Erythroblast (primary cell): ENCODE results near the gene SKIDA1.

Source experiments
- GATA1 ChIP-seq: IDR thresholded peaks from 2 replicates; pipeline ENCODE4 v1.6.1; 2011; ENCODE audit warnings: low read depth, mild to moderate bottlenecking, control low read depth, low read length, moderate library complexity
- POLR2A ChIP-seq: IDR thresholded peaks from 2 replicates; pipeline ENCODE4 v1.6.1; 2011; ENCODE audit warnings: mild to moderate bottlenecking, low read length

DNA sequence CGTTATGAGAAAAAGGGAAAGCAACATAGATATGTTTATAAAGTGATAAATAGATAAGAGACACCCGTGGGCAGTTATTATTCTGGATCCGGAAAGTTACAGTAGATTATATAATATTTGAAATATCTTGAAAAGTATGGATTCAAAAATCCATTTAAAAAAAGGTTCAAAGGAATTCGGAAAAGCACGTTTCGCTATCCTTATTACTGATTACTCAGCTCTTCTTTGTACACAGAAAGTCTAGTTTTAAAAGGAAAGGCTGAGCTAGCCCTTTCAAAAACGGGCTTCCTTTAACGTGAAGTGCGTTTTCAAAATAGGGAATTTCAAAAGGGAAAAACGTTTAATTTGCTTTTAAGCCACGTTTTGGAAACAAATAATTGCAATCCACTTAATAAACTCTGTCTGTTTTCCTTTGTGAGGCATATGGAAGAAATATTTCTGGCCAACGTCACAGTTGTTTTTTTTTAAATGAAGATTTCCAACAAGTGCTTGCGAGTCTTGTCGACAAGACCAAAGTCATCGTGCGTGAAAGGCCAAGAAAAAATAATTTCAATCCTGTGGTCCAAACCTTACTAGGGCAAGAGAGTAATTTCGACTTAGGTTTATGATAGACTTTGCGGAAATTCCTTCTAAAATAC, 2.2 kb upstream of the SKIDA1 start:
- TF ChIP-seq POLR2A: no peak
- no peak for TF ChIP-seq GATA1
